Activated T-helper 2 cell treated with anti-CD3 and anti-CD28 coated beads, Interferon-gamma antibody, Interleukin-2, Interleukin-4, amounts not matched to agents 10 μg/mL and 5 μg/mL and 100 μg/mL, durations not matched to agents 14 hours and 24 hours and 36 hours (primary cell): ENCODE results near the gene LARP1B. TPM values are rescaled to one million over a fixed set of nuclear protein-coding genes. Genes with fewer than 3 reads are reported as not detected.
A peak's percentile ranks its signal among the peaks of the same experiment; 100 is the strongest.

ENCODE experiments used
- DNase-seq: peaks from one replicate; pipeline ENCODE4 v3.0.0; 2021; ENCODE audit warnings: low spot score
- H3K27ac Mint-ChIP-seq: one replicate; pipeline ENCODE4 v1.8.0; 2021; ENCODE audit warnings: mixed read lengths
- H3K27me3 Mint-ChIP-seq: one replicate; pipeline ENCODE4 v1.8.0; 2021; ENCODE audit warnings: low read depth, mixed read lengths
- H3K36me3 Mint-ChIP-seq: one replicate; pipeline ENCODE4 v1.8.0; 2021; ENCODE audit warnings: low read depth, mixed read lengths
- H3K4me1 Mint-ChIP-seq: one replicate; pipeline ENCODE4 v1.8.0; 2021; ENCODE audit warnings: low read depth, mixed read lengths
- H3K4me3 Mint-ChIP-seq: one replicate; pipeline ENCODE4 v1.8.0; 2021; ENCODE audit warnings: low read depth, mild to moderate bottlenecking, moderate library complexity, mixed read lengths
- H3K9me3 Mint-ChIP-seq: one replicate; pipeline ENCODE4 v1.8.0; 2021; ENCODE audit warnings: mixed read lengths
- intact Hi-C: fragments of 100-400 bp; cut with micrococcal nuclease; formaldehyde crosslinking; loops from one replicate; pipeline ENCODE4 v1.15.1; 2023
- total RNA-seq: library from RNA; stranded (reverse); gene quantifications from 2 replicates; pipeline ENCODE4 v1.2.3, GENCODE V29; 2022

LARP1B gene
- total RNA-seq, 1 donor from 2014 or later, result 32.2 TPM

DNA sequence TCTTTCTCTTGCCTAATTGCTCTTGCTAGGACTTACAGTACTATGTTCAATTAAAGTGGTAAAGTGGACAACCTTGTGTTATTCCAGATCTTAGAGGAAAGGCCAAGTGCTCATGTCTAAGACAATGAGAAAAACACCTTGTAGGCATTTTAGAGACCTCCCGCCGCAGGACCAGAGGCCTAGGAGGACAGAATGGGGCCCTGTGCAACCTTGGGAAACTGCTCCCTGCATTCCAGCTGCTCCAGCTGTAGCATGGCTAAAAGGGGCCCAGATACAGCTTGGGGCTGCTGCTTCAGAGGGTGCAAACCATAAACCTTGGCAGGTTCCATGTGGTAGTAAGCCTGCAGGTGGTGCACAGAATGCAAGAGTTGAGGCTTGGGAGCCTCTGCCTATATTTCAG, 125.5 kb downstream of the LARP1B start:
- Mint-ChIP-seq H3K4me3 (no peak overlapping the region), H3K27me3 (no peaks in the 10 kb centered on the region), H3K36me3 (peaks cover 24% of the 10 kb centered on the region), H3K27ac (no peak overlapping the region), H3K9me3 (no peaks in the 10 kb centered on the region), H3K4me1 (peaks cover 14% of the 10 kb centered on the region)
- intact Hi-C loops, result no loop called here
- no peak for DNase-seq

DNA sequence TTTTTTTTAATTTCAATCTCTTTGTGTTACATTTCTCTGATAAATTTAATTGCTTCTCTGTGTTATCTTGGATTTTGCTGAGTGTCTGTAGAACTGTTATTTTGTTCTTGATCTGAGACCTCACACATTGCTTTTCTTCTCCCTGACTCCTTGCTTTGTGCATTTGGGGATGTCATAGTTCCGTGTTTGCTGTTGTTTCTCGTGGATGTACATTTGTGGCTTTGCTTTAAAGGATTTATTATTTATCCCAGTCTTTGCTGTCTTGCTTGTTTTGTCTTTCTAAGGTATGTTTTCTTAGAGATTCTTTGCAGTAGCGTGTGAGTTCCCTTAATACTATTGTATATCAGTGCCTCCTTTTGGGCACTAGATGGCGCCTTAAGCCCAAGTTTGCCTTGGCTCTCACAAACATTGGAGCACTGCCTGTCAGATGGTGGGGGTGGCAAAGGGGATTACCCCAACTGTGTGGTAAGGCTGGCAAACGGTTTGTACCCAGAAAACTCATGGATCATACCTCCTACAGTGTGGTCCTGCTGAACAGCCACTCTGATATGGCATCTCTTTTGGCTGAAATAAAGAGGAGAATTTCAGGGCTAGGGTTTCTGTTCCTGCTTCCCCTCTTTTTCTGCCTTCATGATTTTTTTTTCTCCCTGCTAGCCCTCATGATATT, 130.1 kb downstream of the LARP1B start:
- Mint-ChIP-seq H3K4me1 (peaks cover 14% of the 10 kb centered on the region), H3K36me3 (no peaks in the 10 kb centered on the region), H3K9me3 (no peaks in the 10 kb centered on the region), H3K4me3 (no peak overlapping the region), H3K27me3 (no peaks in the 10 kb centered on the region), H3K27ac (no peak overlapping the region)
- peak; percentile 40 for DNase-seq
- intact Hi-C loops, result loop anchor here (1.0 to 10.0 kb wide), 6 partner anchors 30 to 672 kb away; partner anchors contain the start of gene JADE1

DNA sequence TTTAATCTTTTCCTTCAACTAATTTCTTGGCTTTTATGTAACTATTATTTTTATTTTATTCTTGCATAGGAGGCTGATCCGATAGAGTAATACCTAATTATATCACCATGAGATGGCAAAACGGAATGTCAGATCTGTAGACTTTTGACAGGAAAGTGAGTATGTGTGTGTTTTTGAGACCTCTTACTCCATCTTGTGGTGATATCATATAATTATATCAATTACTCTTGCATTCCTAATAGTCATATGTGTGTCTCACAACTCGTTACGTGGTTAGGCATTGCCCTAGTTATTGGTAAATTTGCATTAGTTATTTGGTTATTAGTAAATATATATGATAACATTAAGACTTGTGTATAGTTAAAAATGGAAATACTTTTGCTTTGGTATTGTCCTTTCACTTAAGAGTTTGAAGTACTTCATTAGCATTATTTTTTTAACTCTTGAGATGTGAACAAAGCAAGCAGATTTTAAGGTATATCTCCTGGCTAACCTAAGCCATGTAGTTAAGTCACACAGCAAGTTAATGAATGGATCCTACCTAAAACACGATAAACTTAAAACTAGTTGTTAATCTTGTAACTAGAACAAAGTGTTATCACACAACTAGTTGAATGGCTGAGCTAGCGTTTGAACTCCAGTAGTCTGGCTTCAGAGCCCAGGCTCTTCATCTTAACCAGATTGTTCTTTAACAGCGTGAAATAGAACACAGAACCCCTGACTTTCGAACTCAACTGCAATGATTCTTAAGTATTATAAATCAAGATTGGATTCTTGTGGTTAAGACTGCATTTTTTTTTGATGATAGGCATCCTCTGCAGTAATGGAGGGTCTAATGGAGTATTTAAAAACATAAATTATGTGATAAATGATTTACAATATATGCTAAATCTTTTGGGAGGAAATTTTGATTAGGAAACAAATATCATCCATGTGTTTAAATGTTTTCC, 159.4 kb downstream of the LARP1B start:
- Mint-ChIP-seq H3K4me1 (no peaks in the 10 kb centered on the region), H3K36me3 (no peaks in the 10 kb centered on the region), H3K27me3 (no peaks in the 10 kb centered on the region), H3K27ac (no peak overlapping the region), H3K4me3 (no peak overlapping the region), H3K9me3 (no peaks in the 10 kb centered on the region)
- intact Hi-C loops, result loop anchor here (2.0 kb wide), 1 partner anchor 30 kb away; no protein-coding TSS in a partner anchor
- no peak for DNase-seq

DNA sequence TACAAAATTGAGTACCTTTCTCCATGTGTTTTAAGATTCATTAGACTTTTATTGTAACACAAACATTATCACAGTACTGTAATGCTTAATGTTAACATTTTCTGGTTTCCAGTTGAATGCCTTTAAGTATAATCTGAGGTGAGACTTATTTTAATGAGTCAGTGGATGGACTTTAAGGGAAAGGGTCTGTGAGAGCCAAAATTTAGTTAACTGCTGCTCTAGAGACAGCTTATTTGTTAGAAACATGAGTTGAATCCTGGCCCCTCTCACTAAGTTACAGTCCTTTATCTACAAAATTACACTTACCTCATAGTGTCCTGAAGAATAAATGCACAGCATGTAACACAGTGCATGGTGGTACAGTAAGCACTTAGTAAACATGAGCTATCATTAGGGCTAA, 160.5 kb downstream of the LARP1B start:
- no peaks in the 10 kb centered on the region for H3K36me3 Mint-ChIP-seq
- H3K27ac Mint-ChIP-seq, result no peak overlapping the region
- no peaks in the 10 kb centered on the region for H3K9me3 Mint-ChIP-seq
- intact Hi-C loops, result loop anchor here (2.0 kb wide), 1 partner anchor 31 kb away; no protein-coding TSS in a partner anchor
- no peak for DNase-seq
- no peak overlapping the region for H3K4me3 Mint-ChIP-seq
- no peaks in the 10 kb centered on the region for H3K4me1 Mint-ChIP-seq
- peaks cover under 1% of the 10 kb centered on the region for H3K27me3 Mint-ChIP-seq

DNA sequence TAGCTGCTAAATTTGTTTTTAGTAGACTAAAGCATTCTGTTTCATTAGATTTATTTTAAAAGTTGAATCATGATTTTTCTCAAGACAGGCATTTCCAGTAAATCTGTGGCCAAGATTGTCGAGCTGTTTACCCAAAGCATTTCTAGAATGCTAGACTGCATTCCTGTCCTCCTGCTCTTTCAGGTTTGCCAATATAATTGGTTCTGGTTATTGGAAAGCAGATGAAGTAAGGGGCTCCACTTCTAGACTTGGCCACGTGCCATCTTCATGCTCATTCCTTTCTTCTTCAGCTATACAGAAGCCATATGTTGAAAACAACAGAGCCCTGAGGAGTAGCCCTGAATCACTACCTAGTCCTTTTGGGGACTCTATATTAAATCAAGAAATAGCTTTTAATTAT, 164.0 kb downstream of the LARP1B start:
- intact Hi-C loops, result no loop called here
- no peaks in the 10 kb centered on the region for H3K9me3 Mint-ChIP-seq
- no peak for DNase-seq
- peaks cover 4% of the 10 kb centered on the region for H3K27me3 Mint-ChIP-seq
- no peaks in the 10 kb centered on the region for H3K4me1 Mint-ChIP-seq
- H3K27ac Mint-ChIP-seq, result no peak overlapping the region
- H3K36me3 Mint-ChIP-seq, result no peaks in the 10 kb centered on the region
- no peak overlapping the region for H3K4me3 Mint-ChIP-seq

DNA sequence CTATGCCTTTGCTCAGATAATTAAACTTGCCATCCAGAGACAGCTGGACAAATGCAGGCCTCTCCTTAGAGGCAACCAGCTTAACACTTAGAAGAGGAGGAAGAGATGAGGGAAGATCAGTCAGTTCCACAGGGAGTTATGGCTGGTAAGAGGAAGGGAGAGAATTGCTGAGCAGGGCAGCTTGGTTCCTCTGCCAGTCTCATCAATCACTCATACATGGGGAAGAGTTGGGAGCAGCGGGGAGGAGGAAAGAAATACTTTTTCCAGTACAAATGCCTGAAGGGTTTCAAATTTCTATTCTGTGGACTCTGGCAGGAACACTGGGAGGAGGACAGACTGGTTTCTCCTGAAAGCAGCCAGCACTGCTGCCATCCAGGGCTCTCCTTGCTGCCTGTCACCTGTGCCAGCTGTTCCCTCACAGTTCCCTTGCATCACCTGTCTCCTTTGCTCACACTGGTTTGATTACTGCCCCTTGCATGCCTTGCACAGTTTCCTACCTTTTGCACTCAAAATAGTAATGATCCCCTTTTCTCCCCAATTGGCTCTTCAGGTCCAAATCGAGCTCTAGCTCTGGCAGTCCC, 167.0 kb downstream of the LARP1B start:
- intact Hi-C loops, result no loop called here
- H3K4me3 Mint-ChIP-seq, result no peak overlapping the region
- no peaks in the 10 kb centered on the region for H3K4me1 Mint-ChIP-seq
- H3K27me3 Mint-ChIP-seq, result peaks cover 4% of the 10 kb centered on the region
- no peak for DNase-seq
- no peak overlapping the region for H3K27ac Mint-ChIP-seq
- H3K36me3 Mint-ChIP-seq, result no peaks in the 10 kb centered on the region
- H3K9me3 Mint-ChIP-seq, result no peaks in the 10 kb centered on the region

DNA sequence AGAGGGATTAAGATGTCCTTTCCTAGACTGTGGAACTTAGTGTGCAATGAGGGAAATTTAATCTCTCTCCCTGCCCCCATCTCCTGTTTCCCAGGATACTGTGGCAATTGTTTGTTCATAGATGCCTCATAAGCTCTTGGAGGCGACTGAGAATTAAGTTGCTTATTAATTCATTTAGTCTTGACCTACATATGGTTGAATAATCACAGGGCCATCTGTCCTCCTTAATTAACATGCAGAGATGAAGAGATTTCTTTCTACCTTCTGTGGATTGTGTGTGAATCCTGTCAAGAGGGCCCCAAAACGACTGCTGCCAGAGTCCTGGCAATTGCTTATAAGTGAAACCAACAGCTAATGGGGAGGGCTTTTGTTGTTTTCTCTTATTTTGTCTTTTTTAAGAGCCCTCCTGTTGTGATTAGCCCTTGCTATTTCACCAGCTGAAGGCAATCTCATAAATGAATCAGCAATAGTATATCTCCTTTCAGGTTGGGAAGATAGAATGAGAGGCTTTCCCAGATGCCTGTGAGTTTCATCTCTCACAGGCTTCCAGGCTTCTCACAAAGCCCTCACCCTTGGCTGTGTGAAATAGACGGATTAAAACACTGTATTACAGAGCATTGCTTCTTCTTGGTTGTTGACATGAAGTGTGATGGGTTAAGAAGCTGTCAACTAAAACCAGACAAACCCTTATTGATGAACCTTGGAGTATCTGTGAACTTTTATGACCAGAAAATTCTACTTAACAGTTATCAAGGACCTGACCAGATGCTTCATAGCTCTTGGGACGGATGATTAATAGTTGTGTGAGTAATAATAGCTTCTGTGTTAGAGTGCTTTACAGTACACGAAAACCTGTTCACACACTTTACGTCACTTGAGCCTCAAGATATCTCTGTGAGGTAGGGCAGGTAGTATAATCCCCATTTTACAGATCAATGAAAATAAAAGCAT, 168.0 kb downstream of the LARP1B start:
- Mint-ChIP-seq H3K9me3 (no peaks in the 10 kb centered on the region), H3K27ac (no peak overlapping the region), H3K4me1 (no peaks in the 10 kb centered on the region), H3K27me3 (peaks cover 4% of the 10 kb centered on the region), H3K36me3 (no peaks in the 10 kb centered on the region), H3K4me3 (no peak overlapping the region)
- intact Hi-C loops, result no loop called here
- no peak for DNase-seq

DNA sequence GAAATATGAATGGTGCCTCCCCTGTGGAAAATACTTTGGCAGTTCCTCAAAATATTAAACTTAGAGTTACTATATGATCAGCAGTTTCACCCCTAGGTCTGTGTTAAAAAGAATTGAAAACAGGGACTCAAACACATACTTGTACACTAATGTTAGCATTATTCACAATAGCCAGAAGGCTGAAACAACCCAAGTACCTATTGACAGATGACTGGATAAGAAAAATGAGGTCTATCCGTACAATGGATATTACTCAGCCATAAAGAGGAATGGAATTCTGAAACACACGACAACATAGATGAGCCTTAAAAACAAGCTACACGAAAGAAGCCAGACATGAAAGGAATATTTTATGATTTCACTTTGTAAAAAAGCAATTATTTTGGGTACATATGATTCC, 171.6 kb downstream of the LARP1B start:
- Mint-ChIP-seq H3K27me3 (no peaks in the 10 kb centered on the region), H3K27ac (no peak overlapping the region), H3K4me1 (no peaks in the 10 kb centered on the region), H3K4me3 (no peak overlapping the region), H3K9me3 (no peaks in the 10 kb centered on the region), H3K36me3 (no peaks in the 10 kb centered on the region)
- intact Hi-C loops, result no loop called here
- no peak for DNase-seq

DNA sequence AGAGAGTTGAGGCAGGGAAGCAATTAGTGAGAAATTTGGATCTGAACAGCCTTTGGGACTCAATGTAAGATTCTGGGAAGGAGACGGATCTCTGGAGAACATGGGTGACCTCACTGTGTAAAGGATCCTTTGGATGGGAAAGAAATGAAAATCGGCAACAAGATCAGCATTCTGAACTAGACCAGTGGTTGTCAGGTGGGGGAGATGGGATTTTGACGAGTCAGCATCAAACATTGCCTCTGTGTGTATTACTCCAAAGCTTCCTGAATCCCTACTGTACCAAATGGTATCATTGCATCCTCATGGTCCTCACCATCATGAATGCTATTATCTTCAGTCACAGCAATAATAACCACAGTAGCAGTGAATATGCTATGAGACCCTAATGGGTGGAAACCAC, 173.7 kb downstream of the LARP1B start:
- intact Hi-C loops, result no loop called here
- H3K9me3 Mint-ChIP-seq, result no peaks in the 10 kb centered on the region
- no peak for DNase-seq
- no peaks in the 10 kb centered on the region for H3K4me1 Mint-ChIP-seq
- H3K36me3 Mint-ChIP-seq, result no peaks in the 10 kb centered on the region
- no peaks in the 10 kb centered on the region for H3K27me3 Mint-ChIP-seq
- no peak overlapping the region for H3K4me3 Mint-ChIP-seq
- no peak overlapping the region for H3K27ac Mint-ChIP-seq

DNA sequence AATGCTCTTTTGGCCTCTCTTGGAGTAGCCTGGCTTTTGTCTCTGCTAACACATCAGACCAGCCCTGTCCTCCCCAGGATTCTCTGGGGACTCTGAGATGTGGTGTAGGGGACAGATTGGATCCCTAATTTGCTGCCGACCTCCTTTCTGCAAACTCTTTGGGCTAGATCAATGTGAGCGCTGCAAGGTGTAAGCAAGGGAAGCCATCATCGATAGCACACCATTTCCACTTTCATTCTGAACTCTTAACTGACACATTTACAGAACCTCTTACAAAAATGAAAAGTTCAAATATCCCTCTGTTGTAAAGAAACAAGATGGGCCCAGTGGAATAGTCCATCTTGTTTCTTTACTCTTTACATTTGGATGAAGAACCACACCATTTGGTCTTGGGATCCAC, 179.9 kb downstream of the LARP1B start:
- Mint-ChIP-seq H3K4me1 (no peaks in the 10 kb centered on the region), H3K9me3 (no peaks in the 10 kb centered on the region), H3K4me3 (no peak overlapping the region), H3K36me3 (no peaks in the 10 kb centered on the region), H3K27ac (no peak overlapping the region), H3K27me3 (peaks cover 2% of the 10 kb centered on the region)
- no peak for DNase-seq
- intact Hi-C loops, result no loop called here

DNA sequence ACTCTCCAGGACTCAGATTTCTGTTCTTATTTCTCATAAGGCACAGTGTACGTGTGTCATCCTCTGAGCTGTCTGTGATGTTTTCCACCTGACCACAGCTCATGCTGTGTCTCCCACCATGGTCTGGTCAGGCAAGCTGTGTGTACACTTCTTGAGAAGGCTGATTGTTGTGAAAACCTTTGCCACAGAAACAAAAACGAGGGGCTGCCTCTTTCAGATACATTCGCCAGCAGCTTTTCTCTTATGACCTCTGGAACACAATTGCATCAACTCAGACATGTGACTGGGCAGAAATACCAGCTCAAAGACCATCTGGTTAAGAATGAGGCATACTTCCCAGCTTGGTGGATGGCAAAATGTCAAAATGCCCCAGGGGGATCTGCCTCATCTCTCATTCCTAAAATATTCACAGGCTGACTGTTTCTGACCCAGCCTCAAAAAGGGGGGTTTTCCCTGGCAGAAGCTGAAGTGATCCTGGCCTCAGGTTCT, 180.4 kb downstream of the LARP1B start:
- Mint-ChIP-seq H3K4me3 (no peak overlapping the region), H3K4me1 (no peaks in the 10 kb centered on the region), H3K27me3 (peaks cover 2% of the 10 kb centered on the region), H3K36me3 (no peaks in the 10 kb centered on the region), H3K9me3 (peaks cover under 1% of the 10 kb centered on the region), H3K27ac (no peak overlapping the region)
- intact Hi-C loops, result no loop called here
- no peak for DNase-seq

DNA sequence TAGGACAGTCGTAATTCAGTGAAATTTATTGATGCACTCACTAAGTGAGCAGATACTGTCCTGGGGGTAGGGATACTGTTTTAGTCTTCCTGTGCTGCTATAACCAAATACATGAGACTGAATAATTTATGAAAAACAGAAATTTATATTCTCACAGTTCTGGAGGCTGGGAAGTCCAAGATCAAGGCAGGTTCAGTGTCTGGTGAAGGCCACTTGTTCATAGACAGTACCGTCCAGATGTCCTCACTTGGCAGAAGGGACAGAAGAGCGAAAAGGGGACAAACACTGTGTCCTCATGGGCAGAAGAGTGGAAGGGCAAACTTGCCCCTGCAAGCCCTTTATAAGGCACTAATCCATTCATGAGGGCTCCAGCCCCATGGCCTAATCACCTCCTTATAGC, 180.9 kb downstream of the LARP1B start:
- H3K4me3 Mint-ChIP-seq, result no peak overlapping the region
- intact Hi-C loops, result no loop called here
- no peaks in the 10 kb centered on the region for H3K4me1 Mint-ChIP-seq
- H3K27ac Mint-ChIP-seq, result no peak overlapping the region
- peaks cover 4% of the 10 kb centered on the region for H3K9me3 Mint-ChIP-seq
- H3K36me3 Mint-ChIP-seq, result no peaks in the 10 kb centered on the region
- H3K27me3 Mint-ChIP-seq, result peaks cover 2% of the 10 kb centered on the region
- DNase-seq, result no peak
